Activated CD4-positive, alpha-beta T cell treated with anti-CD3 and anti-CD28 coated beads, Interleukin-2, amount 10 ng/mL, durations not matched to agents 24 days and 14 days (primary cell): ENCODE data around the gene CDCA8. TPM values are rescaled to one million over a fixed set of nuclear protein-coding genes. Genes with fewer than 3 reads are reported as not detected.
"Not testable (repeated sequence)": the region's sequence is repeated elsewhere in the genome, so short reads cannot be mapped to it uniquely, and the experiment has no call there.

Experiments
- DNase-seq: peaks from one replicate; pipeline ENCODE4 v3.0.0; 2022
- H3K27ac Mint-ChIP-seq: one replicate; pipeline ENCODE4 v1.8.0; 2022; ENCODE audit warnings: mild to moderate bottlenecking, mixed read lengths
- H3K27me3 Mint-ChIP-seq: one replicate; pipeline ENCODE4 v1.8.0; 2022; ENCODE audit warnings: mixed read lengths
- H3K36me3 Mint-ChIP-seq: one replicate; pipeline ENCODE4 v1.8.0; 2022; ENCODE audit warnings: low read depth, mild to moderate bottlenecking, mixed read lengths
- H3K4me1 Mint-ChIP-seq: one replicate; pipeline ENCODE4 v1.8.0; 2021; ENCODE audit warnings: mixed read lengths
- H3K4me3 Mint-ChIP-seq: one replicate; pipeline ENCODE4 v1.8.0; 2022; ENCODE audit warnings: mild to moderate bottlenecking, moderate library complexity, mixed read lengths
- H3K9me3 Mint-ChIP-seq: one replicate; pipeline ENCODE4 v1.8.0; 2021; ENCODE audit warnings: mixed read lengths
- intact Hi-C: fragments of 100-400 bp; cut with micrococcal nuclease; formaldehyde crosslinking; loops from one replicate; pipeline ENCODE4 v1.15.1; 2023
- total RNA-seq: library from RNA; stranded (reverse); gene quantifications from 2 replicates; pipeline ENCODE4 v1.2.3, GENCODE V29; 2022

The CDCA8 gene
- total RNA-seq, 1 donor from 2014 or later, result 35.9 TPM

- H3K4me3 Mint-ChIP-seq, DNase-seq, H3K27ac Mint-ChIP-seq, H3K27me3 Mint-ChIP-seq, H3K9me3 Mint-ChIP-seq, intact Hi-C loops: not testable (repeated sequence)
- Mint-ChIP-seq H3K4me1 (peaks cover 20% of the 10 kb centered on the region), H3K36me3 (peaks cover 47% of the 10 kb centered on the region)
These were observed 8.1 kb upstream of the CDCA8 start for GRCh38 chr1:37684182-37684581.

GRCh38 chr1:37685722-37686121, 6.6 kb upstream of the CDCA8 start:
- Mint-ChIP-seq H3K4me1 (peaks cover 29% of the 10 kb centered on the region), H3K27ac (no peak overlapping the region), H3K4me3 (no peak overlapping the region), H3K9me3 (no peaks in the 10 kb centered on the region), H3K36me3 (peaks cover 52% of the 10 kb centered on the region), H3K27me3 (peaks cover 2% of the 10 kb centered on the region)
- no peak for DNase-seq
- intact Hi-C loops, result no loop called here

- H3K9me3 Mint-ChIP-seq, H3K27ac Mint-ChIP-seq, intact Hi-C loops, DNase-seq, H3K4me3 Mint-ChIP-seq, H3K27me3 Mint-ChIP-seq: not testable (repeated sequence)
- H3K36me3 Mint-ChIP-seq, result peaks cover 44% of the 10 kb centered on the region
- peaks cover 35% of the 10 kb centered on the region for H3K4me1 Mint-ChIP-seq
These were observed 4.6 kb upstream of the CDCA8 start for GRCh38 chr1:37687764-37688163.

GRCh38 chr1:37688926-37689325, 3.4 kb upstream of the CDCA8 start:
- peak overlapping the region; percentile 99 for H3K4me3 Mint-ChIP-seq
- intact Hi-C loops, result no loop called here
- no peak for DNase-seq
- H3K27me3 Mint-ChIP-seq, result peaks cover 2% of the 10 kb centered on the region
- no peaks in the 10 kb centered on the region for H3K9me3 Mint-ChIP-seq
- H3K27ac Mint-ChIP-seq, result no peak overlapping the region
- peaks cover 35% of the 10 kb centered on the region for H3K36me3 Mint-ChIP-seq
- H3K4me1 Mint-ChIP-seq, result peaks cover 35% of the 10 kb centered on the region

- H3K9me3 Mint-ChIP-seq, result no peaks in the 10 kb centered on the region
- H3K4me1 Mint-ChIP-seq, result peaks cover 40% of the 10 kb centered on the region
- intact Hi-C loops, result loop anchor here (1.0 to 10.0 kb wide), 8 partner anchors 63 to 1163 kb away; partner anchors contain the start of genes MTF1, RRAGC, SF3A3 and SNIP1
- peaks cover 2% of the 10 kb centered on the region for H3K27me3 Mint-ChIP-seq
- H3K36me3 Mint-ChIP-seq, result peaks cover 33% of the 10 kb centered on the region
- peak overlapping the region; percentile 96 for H3K27ac Mint-ChIP-seq
- peak overlapping the region; percentile 99 for H3K4me3 Mint-ChIP-seq
- peak; percentile 78 for DNase-seq
These were observed 729 bp upstream of the CDCA8 start for GRCh38 chr1:37691497-37692077.

GRCh38 chr1:37692834-37693175, 489 bp downstream of the CDCA8 start:
- H3K4me1 Mint-ChIP-seq, result peaks cover 42% of the 10 kb centered on the region
- intact Hi-C loops, result loop anchor here (1.0 to 10.0 kb wide), 6 partner anchors 115 to 1162 kb away; partner anchors contain the start of genes MTF1, RRAGC, SF3A3 and SNIP1
- H3K4me3 Mint-ChIP-seq, result peak overlapping the region; percentile 99
- H3K27me3 Mint-ChIP-seq, result peaks cover 2% of the 10 kb centered on the region
- peaks cover 38% of the 10 kb centered on the region for H3K36me3 Mint-ChIP-seq
- H3K27ac Mint-ChIP-seq, result peak overlapping the region; percentile 93
- DNase-seq, result no peak
- no peaks in the 10 kb centered on the region for H3K9me3 Mint-ChIP-seq

- peaks cover 18% of the 10 kb centered on the region for H3K4me1 Mint-ChIP-seq
- DNase-seq, result no peak
- no peaks in the 10 kb centered on the region for H3K27me3 Mint-ChIP-seq
- intact Hi-C loops, result loop anchor here (10.0 kb wide), 2 partner anchors 298 to 1158 kb away; partner anchors contain the start of genes RRAGC and SF3A3
- peaks cover 56% of the 10 kb centered on the region for H3K36me3 Mint-ChIP-seq
- no peaks in the 10 kb centered on the region for H3K9me3 Mint-ChIP-seq
- no peak overlapping the region for H3K4me3 Mint-ChIP-seq
- no peak overlapping the region for H3K27ac Mint-ChIP-seq
These were observed 4.8 kb downstream of the CDCA8 start for GRCh38 chr1:37697090-37697489.

- Mint-ChIP-seq H3K27me3 (no peaks in the 10 kb centered on the region), H3K9me3 (no peaks in the 10 kb centered on the region), H3K27ac (no peak overlapping the region), H3K4me3 (no peak overlapping the region), H3K36me3 (peaks cover 61% of the 10 kb centered on the region), H3K4me1 (peaks cover 18% of the 10 kb centered on the region)
- no peak for DNase-seq
- intact Hi-C loops, result loop anchor here (10.0 kb wide), 2 partner anchors 297 to 1157 kb away; partner anchors contain the start of genes RRAGC and SF3A3
These were observed 5.4 kb downstream of the CDCA8 start for GRCh38 chr1:37697737-37698136.

- Mint-ChIP-seq H3K4me3 (no peak overlapping the region), H3K4me1 (peaks cover 18% of the 10 kb centered on the region), H3K27me3 (no peaks in the 10 kb centered on the region), H3K27ac (peak overlapping the region; percentile 71), H3K36me3 (peaks cover 70% of the 10 kb centered on the region), H3K9me3 (no peaks in the 10 kb centered on the region)
- intact Hi-C loops, result loop anchor here (10.0 kb wide), 2 partner anchors 296 to 1156 kb away; partner anchors contain the start of genes RRAGC and SF3A3
- DNase-seq, result no peak
These were observed 6.8 kb downstream of the CDCA8 start for GRCh38 chr1:37699147-37699546.

GRCh38 chr1:37701051-37701450, 8.7 kb downstream of the CDCA8 start:
- H3K4me1 Mint-ChIP-seq, result peaks cover 10% of the 10 kb centered on the region
- no peaks in the 10 kb centered on the region for H3K9me3 Mint-ChIP-seq
- H3K27me3 Mint-ChIP-seq, result no peaks in the 10 kb centered on the region
- intact Hi-C loops, result no loop called here
- peaks cover 71% of the 10 kb centered on the region for H3K36me3 Mint-ChIP-seq
- no peak overlapping the region for H3K4me3 Mint-ChIP-seq
- H3K27ac Mint-ChIP-seq, result no peak overlapping the region
- DNase-seq, result no peak

GRCh38 chr1:37703061-37703460, 10.7 kb downstream of the CDCA8 start:
- no peak for DNase-seq
- no peak overlapping the region for H3K4me3 Mint-ChIP-seq
- no peak overlapping the region for H3K27ac Mint-ChIP-seq
- no peaks in the 10 kb centered on the region for H3K9me3 Mint-ChIP-seq
- peaks cover 75% of the 10 kb centered on the region for H3K36me3 Mint-ChIP-seq
- no peaks in the 10 kb centered on the region for H3K27me3 Mint-ChIP-seq
- H3K4me1 Mint-ChIP-seq, result peaks cover 4% of the 10 kb centered on the region
- intact Hi-C loops, result no loop called here

GRCh38 chr1:37704966-37705365, 12.7 kb downstream of the CDCA8 start:
- Mint-ChIP-seq H3K4me3 (no peak overlapping the region), H3K27ac (no peak overlapping the region), H3K4me1 (no peaks in the 10 kb centered on the region), H3K36me3 (peaks cover 81% of the 10 kb centered on the region), H3K27me3 (no peaks in the 10 kb centered on the region), H3K9me3 (no peaks in the 10 kb centered on the region)
- intact Hi-C loops, result no loop called here
- no peak for DNase-seq

GRCh38 chr1:37705399-37705798, 13.1 kb downstream of the CDCA8 start:
- intact Hi-C loops, result no loop called here
- no peak overlapping the region for H3K4me3 Mint-ChIP-seq
- DNase-seq, result no peak
- H3K4me1 Mint-ChIP-seq, result no peaks in the 10 kb centered on the region
- H3K27me3 Mint-ChIP-seq, result no peaks in the 10 kb centered on the region
- no peaks in the 10 kb centered on the region for H3K9me3 Mint-ChIP-seq
- no peak overlapping the region for H3K27ac Mint-ChIP-seq
- peaks cover 78% of the 10 kb centered on the region for H3K36me3 Mint-ChIP-seq

- Mint-ChIP-seq H3K9me3 (no peaks in the 10 kb centered on the region), H3K27me3 (no peaks in the 10 kb centered on the region), H3K4me1 (no peaks in the 10 kb centered on the region), H3K4me3 (no peak overlapping the region), H3K27ac (no peak overlapping the region), H3K36me3 (peaks cover 55% of the 10 kb centered on the region)
- intact Hi-C loops, result no loop called here
- DNase-seq, result no peak
These were observed 16.2 kb downstream of the CDCA8 start for GRCh38 chr1:37708471-37708870.

GRCh38 chr1:37714226-37714625, 21.9 kb downstream of the CDCA8 start:
- Mint-ChIP-seq H3K36me3 (peaks cover 10% of the 10 kb centered on the region), H3K27me3 (no peaks in the 10 kb centered on the region), H3K4me3 (no peak overlapping the region), H3K4me1 (no peaks in the 10 kb centered on the region), H3K9me3 (no peaks in the 10 kb centered on the region), H3K27ac (no peak overlapping the region)
- no peak for DNase-seq
- intact Hi-C loops, result no loop called here
